DND-41 (cell line): ENCODE data around the gene RTKN2.

ENCODE experiments used
- ATAC-seq: fragments of 200-7000 bp; cut with Tn5 transposase; 3 replicates; pipeline ENCODE4 v1.9.1; 2021; ENCODE audit warnings: low read depth; ENCODE audit not compliant: insufficient read depth
- DNase-seq: peaks from one replicate; pipeline ENCODE4 v3.0.0-alpha.2; 2020
- H2AFZ ChIP-seq: 2 replicates; pipeline ENCODE4 v1.6.0; 2012; ENCODE audit warnings: low read depth, low read length
- H3K27ac ChIP-seq: 2 replicates; pipeline ENCODE4 v1.5.1; 2012; ENCODE audit warnings: low read length, inconsistent platforms
- H3K27me3 ChIP-seq: fragments of 200-600 bp; sonication (generic); 2 replicates; pipeline ENCODE4 v1.6.0; 2012; ENCODE audit warnings: low read length, mild to moderate bottlenecking, inconsistent platforms; ENCODE audit not compliant: insufficient read depth, poor library complexity
- H3K36me3 ChIP-seq: 2 replicates; pipeline ENCODE4 v1.5.1; 2012; ENCODE audit warnings: low read length, inconsistent platforms; ENCODE audit not compliant: insufficient read depth
- H3K4me1 ChIP-seq: 2 replicates; pipeline ENCODE4 v1.5.1; 2012; ENCODE audit warnings: mild to moderate bottlenecking, low read length; ENCODE audit not compliant: insufficient read depth
- H3K4me2 ChIP-seq: 2 replicates; pipeline ENCODE4 v1.6.0; 2012; ENCODE audit warnings: mild to moderate bottlenecking, moderate library complexity, low read length, inconsistent platforms; ENCODE audit not compliant: insufficient read depth
- H3K4me3 ChIP-seq, 2 experiments: fragments of 200-600 bp in 1 of 2; shearing (Covaris generic) in 1 of 2; 2 replicates each; pipeline ENCODE4 v1.5.1; 2012 to 2016; ENCODE audit warnings: inconsistent platforms in 2 of 2, low read length in 2 of 2, mild to moderate bottlenecking in 2 of 2, low read depth in 1 of 2, moderate library complexity in 1 of 2
- H3K79me2 ChIP-seq: 2 replicates; pipeline ENCODE4 v1.6.0; 2012; ENCODE audit warnings: low read length, inconsistent platforms; ENCODE audit not compliant: insufficient read depth
- H3K9ac ChIP-seq: 2 replicates; pipeline ENCODE4 v1.6.0; 2012; ENCODE audit warnings: low read depth, mild to moderate bottlenecking, inconsistent platforms, low read length, moderate library complexity
- H3K9me3 ChIP-seq: 2 replicates; pipeline ENCODE4 v1.5.1; 2012; ENCODE audit warnings: low read length, moderate library complexity, mild to moderate bottlenecking, inconsistent platforms; ENCODE audit not compliant: insufficient read depth, severe bottlenecking
- H4K20me1 ChIP-seq: 2 replicates; pipeline ENCODE4 v1.6.0; 2012; ENCODE audit warnings: low read length; ENCODE audit not compliant: insufficient read depth
- EZH2 ChIP-seq: IDR thresholded peaks from 3 replicates; pipeline ENCODE4 v1.6.1; 2012; ENCODE audit warnings: borderline replicate concordance, low read depth, mild to moderate bottlenecking, moderate library complexity, low read length, inconsistent platforms; ENCODE audit not compliant: severe bottlenecking
- TF ChIP-seq, protein P1 (sequence below): IDR thresholded peaks from 2 replicates; pipeline ENCODE4 v1.5.1; 2012; ENCODE audit warnings: borderline replicate concordance, low read length, moderate library complexity, mild to moderate bottlenecking; ENCODE audit not compliant: poor library complexity, severe bottlenecking; ENCODE audit errors: extremely low read depth

RTKN2 gene

DNA sequence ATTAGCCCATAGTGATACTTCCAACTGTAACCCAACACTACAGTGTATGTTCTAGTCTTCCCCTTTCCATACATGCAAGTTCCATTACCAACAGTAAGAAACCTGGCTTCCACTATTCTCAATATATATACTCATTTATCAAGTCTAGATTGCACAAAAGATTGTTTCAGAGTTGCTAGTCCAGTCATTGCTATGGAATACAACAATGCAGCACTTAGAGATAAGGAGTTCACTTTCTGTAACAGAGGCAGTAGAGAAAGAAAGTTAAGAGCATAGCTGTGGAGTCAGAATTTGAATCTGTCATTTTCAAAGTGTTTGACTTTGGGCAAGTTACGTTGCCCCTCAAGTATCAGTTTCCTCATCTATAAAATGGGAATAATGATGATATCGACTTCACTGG lies 90.1 kb downstream of the RTKN2 start:
- TF ChIP-seq, protein P1, sequence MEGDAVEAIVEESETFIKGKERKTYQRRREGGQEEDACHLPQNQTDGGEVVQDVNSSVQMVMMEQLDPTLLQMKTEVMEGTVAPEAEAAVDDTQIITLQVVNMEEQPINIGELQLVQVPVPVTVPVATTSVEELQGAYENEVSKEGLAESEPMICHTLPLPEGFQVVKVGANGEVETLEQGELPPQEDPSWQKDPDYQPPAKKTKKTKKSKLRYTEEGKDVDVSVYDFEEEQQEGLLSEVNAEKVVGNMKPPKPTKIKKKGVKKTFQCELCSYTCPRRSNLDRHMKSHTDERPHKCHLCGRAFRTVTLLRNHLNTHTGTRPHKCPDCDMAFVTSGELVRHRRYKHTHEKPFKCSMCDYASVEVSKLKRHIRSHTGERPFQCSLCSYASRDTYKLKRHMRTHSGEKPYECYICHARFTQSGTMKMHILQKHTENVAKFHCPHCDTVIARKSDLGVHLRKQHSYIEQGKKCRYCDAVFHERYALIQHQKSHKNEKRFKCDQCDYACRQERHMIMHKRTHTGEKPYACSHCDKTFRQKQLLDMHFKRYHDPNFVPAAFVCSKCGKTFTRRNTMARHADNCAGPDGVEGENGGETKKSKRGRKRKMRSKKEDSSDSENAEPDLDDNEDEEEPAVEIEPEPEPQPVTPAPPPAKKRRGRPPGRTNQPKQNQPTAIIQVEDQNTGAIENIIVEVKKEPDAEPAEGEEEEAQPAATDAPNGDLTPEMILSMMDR: no peak
- TF ChIP-seq EZH2: no peak
- Histone ChIP-seq H2AFZ (no peak overlapping the region), H3K79me2 (no peaks in the 10 kb centered on the region), H3K4me3 (no peak overlapping the region), H3K4me2 (no peak overlapping the region), H3K9me3 (no peaks in the 10 kb centered on the region), H4K20me1 (no peaks in the 10 kb centered on the region), H3K9ac (no peak overlapping the region), H3K27ac (no peak overlapping the region), H3K27me3 (no peaks in the 10 kb centered on the region), H3K4me1 (peaks cover 7% of the 10 kb centered on the region), H3K36me3 (no peaks in the 10 kb centered on the region)
- DNase-seq (no peak), ATAC-seq (no peak)

- H3K4me2 ChIP-seq: no peak overlapping the region
- TF ChIP-seq EZH2: no peak
- TF ChIP-seq, protein P1: no peak
- DNase-seq: no peak
- no peak for ATAC-seq
- no peaks in the 10 kb centered on the region for H3K36me3 ChIP-seq
- peaks cover 2% of the 10 kb centered on the region for H3K9me3 ChIP-seq
- no peak overlapping the region for H2AFZ ChIP-seq
- no peak overlapping the region for H3K9ac ChIP-seq
- H4K20me1 ChIP-seq: no peaks in the 10 kb centered on the region
- no peak overlapping the region for H3K4me3 ChIP-seq
- H3K4me1 ChIP-seq: no peaks in the 10 kb centered on the region
- no peaks in the 10 kb centered on the region for H3K79me2 ChIP-seq
- no peak overlapping the region for H3K27ac ChIP-seq
- no peaks in the 10 kb centered on the region for H3K27me3 ChIP-seq
These were observed 91.5 kb downstream of the RTKN2 start for GRCh38 chr10:62177111-62177510.

- ATAC-seq: no peak
- Histone ChIP-seq H3K27me3 (no peaks in the 10 kb centered on the region), H3K79me2 (no peaks in the 10 kb centered on the region), H3K36me3 (no peaks in the 10 kb centered on the region), H3K27ac (no peak overlapping the region), H3K4me2 (no peak overlapping the region), H3K9me3 (peaks cover 4% of the 10 kb centered on the region), H3K4me1 (no peaks in the 10 kb centered on the region), H4K20me1 (no peaks in the 10 kb centered on the region), H3K9ac (no peak overlapping the region), H3K4me3 (no peak overlapping the region), H2AFZ (no peak overlapping the region)
- no peak for DNase-seq
- TF ChIP-seq, protein P1: no peak
- TF ChIP-seq EZH2: no peak
These were observed 93.4 kb downstream of the RTKN2 start for GRCh38 chr10:62175251-62175650.

- peaks cover 4% of the 10 kb centered on the region for H3K9me3 ChIP-seq
- no peaks in the 10 kb centered on the region for H4K20me1 ChIP-seq
- H3K4me3 ChIP-seq: no peak overlapping the region
- H3K27me3 ChIP-seq: no peaks in the 10 kb centered on the region
- H3K36me3 ChIP-seq: no peaks in the 10 kb centered on the region
- no peaks in the 10 kb centered on the region for H3K4me1 ChIP-seq
- no peak overlapping the region for H3K4me2 ChIP-seq
- H3K27ac ChIP-seq: no peak overlapping the region
- DNase-seq (no peak), ATAC-seq (no peak)
- no peaks in the 10 kb centered on the region for H3K79me2 ChIP-seq
- no peak overlapping the region for H2AFZ ChIP-seq
- H3K9ac ChIP-seq: no peak overlapping the region
- TF ChIP-seq EZH2: no peak
- TF ChIP-seq, protein P1: no peak
These were observed 96.2 kb downstream of the RTKN2 start for GRCh38 chr10:62172465-62172864.
